HUDEP-2 (cell line): ENCODE results near the gene CDR2L.
A peak's percentile ranks its signal among the peaks of the same experiment; 100 is the strongest.

ENCODE experiments used
- DNase-seq, 76 experiments: peaks; one replicate each; lab custom pipeline; 2025; ENCODE audit not compliant: unreplicated experiment in 76 of 76; lab: John Stamatoyannopoulos, UW

The CDR2L gene

GRCh38 chr17:74987418-74987908 lies at the start of gene CDR2L:
TSS of gene CDR2L (plus strand) at chr17:74987632. CDS start at chr17:74988044, 412 bp downstream.
- peak in 72 of 76 experiments; percentile 38 to 95 (median 83) for DNase-seq

- no peak for DNase-seq
Measured at GRCh38 chr17:74938194-74938950, 49.1 kb upstream of the CDR2L start.

GRCh38 chr17:74939534-74939933 lies 47.9 kb upstream of the CDR2L start:
- DNase-seq, result no peak

- no peak for DNase-seq
Measured at GRCh38 chr17:74941128-74941725, 46.2 kb upstream of the CDR2L start.

GRCh38 chr17:74943808-74944522 lies 43.5 kb upstream of the CDR2L start:
- DNase-seq, result no peak

GRCh38 chr17:74945543-74945942 lies 41.9 kb upstream of the CDR2L start:
- DNase-seq, result no peak

- DNase-seq, result no peak
Measured at GRCh38 chr17:74946641-74947040, 40.8 kb upstream of the CDR2L start.

GRCh38 chr17:74947041-74947754 lies 40.2 kb upstream of the CDR2L start:
- DNase-seq, result no peak

- DNase-seq, result no peak
Measured at GRCh38 chr17:74949455-74950115, 37.8 kb upstream of the CDR2L start.

- no peak for DNase-seq
Measured at GRCh38 chr17:74950207-74950606, 37.2 kb upstream of the CDR2L start.

GRCh38 chr17:74951065-74951464 lies 36.4 kb upstream of the CDR2L start:
- DNase-seq, result no peak

- no peak for DNase-seq
Measured at GRCh38 chr17:74951680-74952421, 35.6 kb upstream of the CDR2L start.

- no peak for DNase-seq
Measured at GRCh38 chr17:74952431-74953133, 34.9 kb upstream of the CDR2L start.

- no peak for DNase-seq
Measured at GRCh38 chr17:74953134-74953687, 34.2 kb upstream of the CDR2L start.

GRCh38 chr17:74954115-74954514 lies 33.3 kb upstream of the CDR2L start:
- no peak for DNase-seq

GRCh38 chr17:74954665-74955421 lies 32.6 kb upstream of the CDR2L start:
- DNase-seq, result peak in 14 of 76 experiments; percentile 6 to 43 (median 14)

GRCh38 chr17:74956093-74956492 lies 31.3 kb upstream of the CDR2L start:
- no peak for DNase-seq
